GM18861 (cell line): Measurements from ENCODE around the gene RAD51C.
"Not testable (repeated sequence)": the region's sequence is repeated elsewhere in the genome, so short reads cannot be mapped to it uniquely, and the experiment has no call there.

Experiments used
- ATAC-seq: cut with Tn5 transposase; IDR thresholded peaks from one replicate; pipeline ENCODE4 v1.9.1; 2021; ENCODE audit not compliant: unreplicated experiment

Gene RAD51C

DNA sequence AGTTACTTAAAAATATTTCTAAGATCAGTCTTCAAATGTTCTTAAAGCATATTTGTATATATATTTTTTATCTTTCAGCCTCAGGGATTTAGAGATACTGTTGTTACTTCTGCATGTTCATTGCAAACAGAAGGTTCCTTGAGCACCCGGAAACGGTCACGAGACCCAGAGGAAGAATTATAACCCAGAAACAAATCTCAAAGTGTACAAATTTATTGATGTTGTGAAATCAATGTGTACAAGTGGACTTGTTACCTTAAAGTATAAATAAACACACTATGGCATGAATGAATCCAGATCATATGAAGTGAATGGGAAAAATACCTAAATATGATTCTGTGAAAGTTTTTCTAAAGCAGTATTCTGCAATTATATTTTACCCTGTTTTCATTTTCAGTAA is 41.6 kb downstream of the RAD51C start:
- no peak for ATAC-seq

DNA sequence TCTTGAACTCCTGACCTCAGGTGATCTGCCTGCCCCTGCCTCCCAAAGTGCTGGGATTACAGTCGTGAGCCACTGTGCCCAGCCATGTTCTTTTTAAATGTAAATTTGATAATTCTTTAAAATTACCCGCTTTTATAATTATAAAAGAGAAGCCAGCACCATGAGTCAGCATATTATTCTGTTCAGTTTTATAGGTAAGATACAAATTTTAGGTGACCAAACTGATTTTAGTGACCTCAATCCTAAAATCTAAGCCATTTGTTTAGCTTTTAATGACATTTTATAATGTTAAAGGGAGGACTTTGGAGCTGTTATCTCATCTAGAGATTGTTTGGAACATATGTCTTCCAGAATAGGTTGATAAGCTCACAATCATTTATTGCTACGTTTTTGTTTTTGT is 42.4 kb downstream of the RAD51C start:
- ATAC-seq = no peak

DNA sequence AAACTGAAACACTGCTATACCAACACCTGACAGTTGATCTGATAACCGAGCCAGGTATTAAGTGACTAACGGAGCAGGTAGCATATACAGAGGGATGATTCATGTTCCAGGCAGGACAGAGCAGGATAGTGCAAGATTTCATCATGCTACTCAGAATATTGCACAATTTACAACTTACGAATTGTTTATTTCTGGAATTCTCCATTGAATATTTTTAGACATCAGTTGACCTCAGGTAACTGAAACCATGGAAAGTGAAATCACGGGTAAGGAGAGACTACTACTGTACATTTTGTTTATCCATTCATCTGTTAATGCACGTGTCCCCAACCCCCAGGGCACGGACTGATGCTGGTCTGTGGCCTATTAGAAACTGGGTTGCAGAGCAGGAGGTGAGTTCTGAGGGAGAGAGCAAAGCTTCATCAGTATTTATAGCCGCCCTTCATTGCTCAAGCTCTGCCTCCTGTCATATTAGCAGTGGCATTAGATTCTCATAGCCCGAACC is 48.8 kb downstream of the RAD51C start:
- no peak for ATAC-seq

DNA sequence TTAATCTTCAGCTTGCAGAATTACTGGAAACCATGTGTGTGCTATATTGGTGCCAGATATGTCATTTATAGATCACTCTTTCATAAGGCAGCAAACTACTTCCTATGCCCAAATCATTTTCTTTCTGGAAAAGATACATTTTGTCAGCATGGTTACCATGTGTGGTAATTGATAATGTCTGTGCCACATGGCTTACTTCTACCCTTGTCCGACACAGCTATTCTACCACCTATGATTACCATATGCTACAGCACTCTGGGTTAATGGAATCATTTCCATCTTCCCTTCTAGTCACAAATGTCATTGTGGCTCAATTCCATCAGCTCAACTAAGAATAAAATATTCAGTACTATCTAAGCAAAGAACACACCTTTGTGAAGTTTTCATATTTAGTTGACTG is 55.3 kb downstream of the RAD51C start:
- no peak for ATAC-seq

DNA sequence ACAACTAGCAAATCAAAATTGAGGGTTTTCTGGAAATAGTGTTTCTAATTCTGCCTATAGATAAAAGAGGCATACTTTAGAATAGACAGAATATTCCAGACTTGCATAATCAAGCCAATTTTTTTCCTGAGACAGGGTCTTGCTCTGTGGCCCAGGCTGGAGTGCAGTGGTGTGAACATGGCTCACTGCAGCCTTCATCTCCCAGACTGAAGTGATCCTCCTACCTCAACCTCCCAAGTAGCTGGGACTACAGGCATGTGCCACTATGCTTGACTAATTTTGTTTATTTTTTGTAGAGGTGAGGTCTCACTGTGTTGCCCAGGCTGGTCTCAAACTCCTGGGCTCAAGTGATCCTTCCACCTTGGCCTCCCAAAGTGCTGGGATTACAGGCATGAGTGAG is 57.2 kb downstream of the RAD51C start:
- not testable (repeated sequence) for ATAC-seq

DNA sequence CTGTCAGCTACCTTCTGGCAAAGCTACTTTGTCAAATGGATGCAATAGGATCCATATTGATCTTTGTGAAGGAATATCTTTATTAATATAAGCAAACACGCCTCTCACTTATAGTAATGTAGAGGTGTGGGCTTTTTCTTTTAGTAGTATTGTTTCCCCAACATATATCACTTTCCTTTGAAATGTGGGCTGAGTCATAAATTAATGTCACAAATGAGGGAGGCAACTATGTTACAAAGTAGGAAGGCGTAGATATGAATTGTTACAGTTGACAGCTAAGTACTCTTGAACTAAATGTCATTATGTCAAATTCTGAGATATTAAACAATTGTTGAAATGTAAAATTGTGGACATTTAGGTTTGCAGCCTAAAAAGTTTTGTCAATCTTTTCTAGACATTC is 60.6 kb downstream of the RAD51C start:
- ATAC-seq = no peak

DNA sequence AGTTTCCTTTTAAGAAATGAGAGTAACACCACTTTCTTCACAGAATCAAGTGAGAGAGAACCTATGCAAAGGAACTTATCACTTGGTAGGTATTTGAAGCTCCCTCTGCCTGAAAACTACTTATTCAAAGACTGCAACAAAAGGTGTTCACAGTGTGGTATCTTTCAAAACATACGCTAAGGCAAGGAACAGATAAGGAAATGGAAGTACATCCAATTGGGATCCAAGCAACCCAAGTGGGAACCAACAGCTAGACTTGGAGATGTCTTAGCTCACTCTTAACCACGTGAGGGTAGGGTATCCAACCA is 62.8 kb downstream of the RAD51C start:
- no peak for ATAC-seq

DNA sequence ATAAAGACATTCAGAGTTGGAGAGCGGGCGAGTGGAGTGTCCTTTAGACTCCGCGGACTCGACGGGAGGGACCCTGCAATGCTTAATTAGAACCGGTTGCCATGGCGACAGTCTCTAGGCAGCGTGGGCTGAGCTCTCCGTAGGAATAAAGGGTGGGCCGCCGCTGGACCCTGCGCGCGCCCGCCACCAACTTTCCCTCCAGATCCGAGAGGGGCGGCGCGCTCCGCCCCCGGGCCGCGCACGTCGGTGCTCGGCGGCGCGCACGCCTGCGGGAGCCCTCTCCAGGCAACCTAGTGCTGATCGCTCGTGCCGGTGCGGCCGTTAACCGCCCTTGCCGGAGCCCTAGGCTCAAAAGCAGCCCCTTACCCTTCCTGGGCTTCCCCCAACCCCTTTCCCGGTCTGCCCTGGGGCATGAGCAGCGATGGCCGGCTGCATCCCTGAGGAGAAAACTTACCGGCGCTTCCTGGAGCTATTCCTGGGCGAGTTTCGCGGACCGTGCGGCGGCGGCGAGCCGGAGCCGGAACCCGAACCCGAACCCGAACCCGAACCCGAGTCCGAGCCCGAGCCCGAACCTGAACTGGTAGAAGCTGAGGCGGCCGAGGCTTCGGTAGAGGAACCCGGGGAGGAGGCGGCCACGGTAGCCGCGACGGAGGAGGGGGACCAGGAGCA is 63.3 kb downstream of the RAD51C start, which contains the start of gene PPM1E:
TSS of gene PPM1E (plus strand) at position 278 of the 669 bp plus-strand sequence.
- ATAC-seq = no peak

DNA sequence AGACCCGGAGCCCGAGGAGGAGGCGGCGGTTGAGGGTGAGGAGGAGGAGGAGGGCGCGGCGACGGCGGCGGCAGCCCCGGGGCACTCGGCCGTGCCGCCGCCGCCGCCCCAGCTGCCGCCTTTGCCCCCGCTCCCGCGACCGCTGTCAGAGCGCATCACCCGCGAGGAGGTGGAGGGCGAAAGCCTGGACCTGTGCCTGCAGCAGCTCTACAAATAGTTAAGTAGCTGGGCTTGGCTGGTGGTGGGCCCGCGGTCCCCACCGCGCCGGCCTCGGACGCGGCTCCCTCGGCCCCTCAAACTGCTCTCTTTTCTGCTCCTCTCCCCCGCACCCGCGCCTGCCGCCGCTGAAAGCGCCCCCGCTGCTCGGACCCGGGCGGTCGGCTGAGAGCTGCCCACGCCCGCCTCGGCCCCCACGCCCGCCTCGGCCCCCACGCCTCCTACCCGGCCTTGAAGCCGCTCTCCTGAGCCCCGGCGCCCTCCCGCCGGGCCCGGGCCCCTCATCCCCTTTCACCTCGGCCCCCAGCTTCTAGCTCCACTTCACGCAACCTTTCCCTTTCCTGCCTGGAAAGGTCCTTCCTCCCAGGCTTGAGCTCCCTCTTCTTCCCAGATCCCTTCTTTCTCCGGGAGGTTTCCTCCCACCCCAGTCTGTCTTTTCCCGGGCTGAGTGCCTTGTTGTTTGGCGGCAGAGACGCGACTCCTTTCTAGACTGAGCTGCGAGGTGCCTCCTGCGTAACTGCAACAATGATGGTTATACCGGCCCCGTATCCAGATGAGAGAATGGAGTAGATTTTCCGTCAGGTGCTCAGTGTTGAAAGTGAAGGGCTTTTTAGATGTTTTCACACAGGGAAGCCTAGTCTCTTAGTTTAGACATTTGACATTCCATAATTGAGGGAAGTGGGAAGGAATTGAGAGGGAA is 64.1 kb downstream of the RAD51C start:
- ATAC-seq = no peak

DNA sequence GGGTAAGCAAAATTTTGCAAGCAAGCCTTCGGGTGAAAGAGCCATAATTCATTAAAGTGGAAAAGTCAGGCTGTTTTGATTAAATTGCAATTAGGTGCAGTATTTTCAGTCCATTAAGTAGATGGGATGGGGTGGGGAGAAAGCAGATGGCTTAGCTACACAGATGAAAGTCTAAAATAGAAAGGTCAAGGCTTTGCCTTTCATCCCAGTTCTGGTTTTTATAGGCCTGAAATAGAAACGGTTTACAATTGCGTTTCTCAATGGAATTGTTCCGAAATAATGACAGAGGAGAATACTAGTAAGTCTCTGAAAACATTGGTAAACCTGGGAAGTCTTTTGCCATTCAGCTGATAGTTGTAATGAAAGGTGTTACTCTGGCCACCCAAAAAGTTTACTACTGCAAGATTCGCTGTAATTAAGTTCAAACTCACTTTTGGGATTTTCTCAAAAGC is 64.8 kb downstream of the RAD51C start:
- ATAC-seq = no peak

DNA sequence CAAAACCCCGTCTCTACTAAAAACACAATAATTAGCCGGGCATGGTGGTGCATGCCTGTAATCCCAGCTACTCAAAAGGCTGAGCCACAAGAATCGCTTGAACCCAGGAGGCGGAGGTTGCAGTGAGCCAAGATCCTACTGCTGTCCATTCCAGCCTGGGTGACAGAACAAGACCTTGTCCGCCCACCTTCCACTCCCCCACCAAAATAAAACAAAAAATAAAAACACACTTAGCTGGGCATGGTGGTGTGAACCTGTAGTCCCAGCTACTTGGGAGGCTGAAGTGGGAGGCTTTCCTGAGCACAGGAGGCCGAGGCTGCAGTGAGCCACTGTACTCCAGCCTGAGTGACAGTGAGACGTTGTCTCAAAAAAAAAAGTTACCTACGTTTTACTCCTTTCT is 66.5 kb downstream of the RAD51C start:
- ATAC-seq = no peak

DNA sequence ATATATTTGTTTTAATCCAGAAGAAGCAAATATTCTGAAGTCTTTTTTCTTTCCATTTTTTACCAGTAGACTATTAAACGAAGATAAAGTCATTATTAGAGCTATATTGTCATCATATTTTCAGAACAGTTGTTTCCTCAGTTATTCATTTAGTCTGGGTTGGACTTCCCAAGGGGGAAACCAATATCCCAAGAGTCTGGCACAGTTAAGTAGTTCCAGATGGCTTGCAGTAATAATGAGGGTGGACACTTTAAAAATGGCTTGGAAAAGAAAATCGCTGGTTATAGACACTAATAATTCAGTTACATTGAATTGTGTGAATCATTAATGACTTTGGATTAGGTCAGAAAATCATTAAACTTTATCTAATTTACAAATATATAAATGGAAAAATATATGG is 67.1 kb downstream of the RAD51C start:
- ATAC-seq = no peak

DNA sequence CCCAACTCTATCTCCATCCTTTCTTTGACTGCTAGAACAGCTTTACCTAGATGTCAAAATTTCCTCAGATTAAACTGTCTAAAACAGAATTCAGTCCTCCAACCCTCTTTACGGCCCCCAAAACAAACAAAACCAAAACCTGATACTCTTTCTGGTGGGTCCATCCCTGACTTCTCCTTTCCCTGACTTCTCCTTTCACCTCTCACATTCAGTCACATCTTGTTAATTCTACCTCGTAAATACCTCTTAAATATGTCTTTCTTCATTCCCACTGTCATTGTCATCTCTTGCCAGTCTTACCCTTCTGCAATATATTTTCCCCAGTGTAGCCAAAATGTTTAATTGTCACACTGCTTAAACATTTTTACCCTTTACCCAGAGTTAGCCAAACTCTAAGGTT is 67.8 kb downstream of the RAD51C start:
- ATAC-seq = no peak

DNA sequence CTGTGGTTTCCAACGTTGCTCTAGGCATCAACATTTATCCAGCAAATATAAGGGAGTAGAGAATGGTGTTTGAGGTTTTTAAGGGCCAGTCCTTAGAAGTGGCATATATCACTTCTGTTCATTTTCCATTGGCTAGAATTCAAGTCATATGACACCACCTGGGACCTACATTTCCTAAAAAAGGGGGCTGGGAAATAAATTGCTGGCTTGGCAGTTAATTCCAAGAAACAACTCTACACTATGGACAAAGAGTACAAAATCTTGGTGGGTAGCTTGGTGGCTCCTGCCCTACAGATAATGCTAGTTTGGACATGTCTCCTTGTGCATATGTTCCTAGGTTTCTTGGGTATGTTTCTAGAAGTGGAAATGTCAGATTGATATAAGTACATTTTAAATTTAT is 70.9 kb downstream of the RAD51C start:
- ATAC-seq = no peak

DNA sequence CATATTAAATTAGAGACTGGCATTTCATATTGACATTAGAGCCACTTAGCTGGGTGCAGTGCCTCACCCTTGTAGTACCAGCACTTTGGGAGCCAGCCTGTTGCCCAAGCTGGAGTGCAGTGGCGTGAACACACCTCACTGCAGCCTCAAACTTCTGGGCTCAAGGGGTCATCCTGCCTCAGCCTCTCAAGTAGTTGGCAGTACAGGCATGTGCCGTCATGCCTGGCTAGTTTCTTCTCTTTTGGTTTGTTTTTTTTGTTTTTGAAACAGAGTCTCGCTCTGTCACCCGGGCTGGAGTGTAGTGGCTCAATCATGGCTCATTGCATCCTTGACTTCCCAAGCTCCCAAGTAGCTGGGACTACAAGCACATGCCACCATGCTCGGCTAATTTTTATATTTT is 72.0 kb downstream of the RAD51C start:
- ATAC-seq = no peak

DNA sequence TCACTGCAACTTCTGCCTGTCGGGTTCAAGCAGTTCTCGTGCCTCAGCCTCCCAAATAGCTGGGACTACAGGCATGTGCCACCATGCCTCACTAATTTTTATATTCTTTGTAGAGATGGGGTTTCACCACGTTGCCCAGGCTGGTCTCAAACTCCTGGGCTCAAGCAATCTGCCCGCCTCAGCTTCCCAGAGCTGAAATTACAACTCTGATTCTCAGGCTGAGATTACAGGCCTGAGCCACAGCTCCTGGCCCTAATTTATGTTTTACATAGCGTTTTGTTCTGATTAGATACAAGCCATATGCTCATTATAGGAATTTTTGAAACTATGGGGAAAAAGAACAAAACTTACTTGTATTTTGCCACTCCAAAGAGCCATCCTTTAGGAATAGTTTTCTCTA is 86.1 kb downstream of the RAD51C start:
- ATAC-seq = not testable (repeated sequence)

DNA sequence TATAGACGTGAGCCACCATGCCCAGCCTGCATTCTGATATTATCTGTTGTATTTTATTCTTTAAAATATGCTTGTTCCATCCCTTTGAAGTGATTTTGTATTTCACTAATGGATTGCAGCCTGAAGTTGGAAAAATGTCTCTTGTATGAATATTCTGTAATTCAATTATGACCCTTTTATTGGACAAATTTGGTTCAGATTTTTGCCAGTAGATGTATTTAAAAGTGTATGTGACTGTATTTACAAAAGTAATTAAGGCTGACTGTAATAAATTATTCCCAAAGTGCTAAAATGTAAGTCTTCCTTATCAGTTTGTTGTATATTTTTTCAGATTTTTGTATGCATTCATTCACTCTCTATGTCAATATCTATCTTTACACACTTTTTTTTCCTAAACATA is 87.0 kb downstream of the RAD51C start:
- no peak for ATAC-seq

DNA sequence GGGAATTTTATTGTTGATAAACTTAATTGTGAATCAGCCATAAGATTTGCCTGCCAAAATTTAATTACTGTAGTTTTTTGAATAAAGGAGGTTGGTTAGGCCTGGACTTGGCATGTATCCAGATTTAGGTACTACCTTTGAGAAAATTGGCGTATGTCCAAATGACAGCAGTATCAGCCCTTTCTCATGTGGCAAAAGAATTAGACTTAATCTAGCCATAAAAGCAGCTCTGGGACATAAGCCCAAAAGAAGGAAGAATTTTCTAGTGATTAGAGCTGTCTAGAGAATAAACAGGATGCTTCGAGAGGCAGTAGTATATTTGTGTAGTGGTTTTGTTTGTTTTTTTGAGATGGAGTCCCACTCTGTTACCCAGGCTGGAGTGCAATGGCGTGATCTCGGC is 91.0 kb downstream of the RAD51C start:
- ATAC-seq = no peak

DNA sequence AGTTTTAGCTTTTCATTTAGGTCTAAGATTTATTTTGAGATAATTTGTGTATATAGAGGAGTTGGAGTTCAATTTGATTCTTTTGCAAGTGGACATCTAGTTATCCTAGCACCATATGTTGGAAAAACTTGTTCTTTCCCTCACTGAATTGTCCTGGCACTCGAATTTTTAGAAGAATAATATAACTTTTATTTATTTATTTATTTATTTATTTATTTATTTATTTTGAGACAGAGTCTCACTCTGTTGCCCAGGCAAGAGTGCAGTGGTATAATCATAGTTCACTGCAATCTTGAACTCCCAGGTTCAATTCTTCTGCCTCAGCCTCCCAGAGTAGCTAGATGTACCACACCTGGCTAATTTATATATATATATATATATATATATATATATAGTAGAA is 92.7 kb downstream of the RAD51C start:
- ATAC-seq = no peak
